Epithelial cell of proximal tubule (primary cell): ENCODE results near the gene NBEAL2. TPM values are rescaled to one million over a fixed set of nuclear protein-coding genes. Genes with fewer than 3 reads are reported as not detected.

Source experiments
- DNase-seq: peaks from one replicate; pipeline ENCODE4 v3.0.0-alpha.2; 2011; ENCODE audit warnings: low read depth
- H3K4me3 ChIP-seq: 2 replicates; pipeline ENCODE4 v1.5.1; 2011; ENCODE audit warnings: low read depth, mild to moderate bottlenecking, low read length
- CTCF ChIP-seq: conservative IDR thresholded peaks from 2 replicates; pipeline ENCODE4 v1.5.1; 2012; ENCODE audit warnings: low read depth, mild to moderate bottlenecking, low read length
- total RNA-seq: library from RNA; depleted of rRNA; stranded (reverse); fragments of >200 nt; gene quantifications from 2 replicates; pipeline ENCODE4 v1.2.3, GENCODE V29; 2015

NBEAL2 gene
- total RNA-seq, 1 donor from 2014 or later, result 79.7 TPM

- no peak overlapping the region for H3K4me3 ChIP-seq
- no peak for TF ChIP-seq CTCF
Measured at GRCh38 chr3:46993292-46993691, 13.8 kb downstream of the NBEAL2 start.

GRCh38 chr3:46993986-46994385 is 14.5 kb downstream of the NBEAL2 start:
- no peak for TF ChIP-seq CTCF
- H3K4me3 ChIP-seq, result no peak overlapping the region
- no peak for DNase-seq

More at GRCh38 chr3:46993292-46993691, 13.8 kb downstream of the NBEAL2 start:
- no peak for DNase-seq

- DNase-seq, result no peak
Measured at GRCh38 chr3:46994801-46995731, 15.6 kb downstream of the NBEAL2 start.

GRCh38 chr3:46995901-46996562 is 16.6 kb downstream of the NBEAL2 start:
- H3K4me3 ChIP-seq, result no peak overlapping the region
- DNase-seq, result no peak
- no peak for TF ChIP-seq CTCF

More at GRCh38 chr3:46994801-46995731, 15.6 kb downstream of the NBEAL2 start:
- no peak for TF ChIP-seq CTCF
- H3K4me3 ChIP-seq, result no peak overlapping the region

- DNase-seq, result no peak
- no peak for TF ChIP-seq CTCF
Measured at GRCh38 chr3:46996689-46997452, 17.4 kb downstream of the NBEAL2 start.

GRCh38 chr3:46997453-46998091 is 18.1 kb downstream of the NBEAL2 start:
- DNase-seq, result no peak
- TF ChIP-seq CTCF, result no peak
- H3K4me3 ChIP-seq, result no peak overlapping the region

More at GRCh38 chr3:46996689-46997452, 17.4 kb downstream of the NBEAL2 start:
- H3K4me3 ChIP-seq, result no peak overlapping the region
